GM12878 (cell line): ENCODE data around the gene IBA57. TPM values are rescaled to one million over a fixed set of nuclear protein-coding genes. Genes with fewer than 3 reads are reported as not detected.

Experiments
- BACH1 ChIP-seq: fragments of 450-650 bp; IDR thresholded peaks from 2 replicates; pipeline ENCODE4 v1.6.1; 2017; ENCODE audit warnings: mild to moderate bottlenecking, borderline replicate concordance
- BRCA1 ChIP-seq: IDR thresholded peaks from 2 replicates; pipeline ENCODE4 v1.6.1; 2011; ENCODE audit warnings: low read depth, low read length, improper control_type of control experiment
- CEBPB ChIP-seq, 2 experiments: fragments of 150-350 bp in 1 of 2; IDR thresholded peaks; 2 replicates each; pipeline ENCODE4 v1.6.1; 2012 to 2014; ENCODE audit warnings: low read depth in 2 of 2, low read length in 2 of 2, borderline replicate concordance in 1 of 2, inconsistent platforms in 1 of 2
- IKZF1 ChIP-seq: fragments of 450-650 bp; conservative IDR thresholded peaks from 2 replicates; pipeline ENCODE4 v1.6.1; 2017; ENCODE audit warnings: antibody characterized with exemption, mild to moderate bottlenecking
- JUND ChIP-seq: IDR thresholded peaks from 2 replicates; pipeline ENCODE4 v1.6.1; 2012; ENCODE audit warnings: low read depth, mild to moderate bottlenecking, low read length, improper control_type of control experiment, moderate library complexity
- NFXL1 ChIP-seq: fragments of 450-650 bp; IDR thresholded peaks from 2 replicates; pipeline ENCODE4 v1.6.1; 2017; ENCODE audit warnings: antibody characterized with exemption, mild to moderate bottlenecking, borderline replicate concordance
- NFYB ChIP-seq: IDR thresholded peaks from 2 replicates; pipeline ENCODE4 v1.6.1; 2011; ENCODE audit warnings: low read depth, mild to moderate bottlenecking, low read length, improper control_type of control experiment, moderate library complexity; ENCODE audit not compliant: insufficient read depth
- RB1 ChIP-seq: fragments of 450-650 bp; formaldehyde crosslinking; IDR thresholded peaks from 2 replicates; pipeline ENCODE4 v1.6.1; 2017; ENCODE audit warnings: mild to moderate bottlenecking, borderline replicate concordance
- ZBTB11 ChIP-seq: fragments of 450-650 bp; formaldehyde crosslinking; IDR thresholded peaks from 2 replicates; pipeline ENCODE4 v1.5.0; 2022; ENCODE audit warnings: mild to moderate bottlenecking, missing genetic modification characterization
- ZNF207 ChIP-seq: fragments of 450-650 bp; IDR thresholded peaks from 2 replicates; pipeline ENCODE4 v1.6.1; 2014; ENCODE audit warnings: antibody characterized with exemption, mild to moderate bottlenecking, borderline replicate concordance
- polyA plus RNA-seq, 11 experiments: library from polyadenylated mRNA; depleted of rRNA in 4 of 11; unstranded in 6 of 11; stranded (reverse) in 5 of 11; fragments of >200 nt; fragmentation: Nextera tagmentation in 4 of 11; fragmentation: Illumina TruSeq in 1 of 11; extraction: Ambion mirVana in 4 of 11; extraction: Trizol in 1 of 11; gene quantifications; 1 replicate in 1 of 11; 2 replicates in 10 of 11; pipeline versions ENCODE4 v1.2.1 to v1.2.3, GENCODE V29; 2011 to 2016; ENCODE audit warnings: inconsistent platforms in 2 of 11, missing spikeins in 2 of 11, low read depth in 1 of 11
- total RNA-seq, 4 experiments: library from RNA; depleted of rRNA in 3 of 4; stranded (reverse); fragments of >200 nt in 3 of 4; fragmentation: Illumina TruSeq in 1 of 4; extraction: Trizol in 1 of 4; gene quantifications; 2 replicates each; pipeline versions ENCODE4 v1.2.1 to v1.2.3, GENCODE V29; 2013 to 2021
- TF ChIP-seq, protein P1 (sequence below): fragments of 450-650 bp; IDR thresholded peaks from 2 replicates; pipeline ENCODE4 v1.6.1; 2017; ENCODE audit warnings: mild to moderate bottlenecking, moderate library complexity
- TF ChIP-seq, protein P2 (sequence below): IDR thresholded peaks from 2 replicates; pipeline ENCODE4 v1.6.1; 2012; ENCODE audit warnings: low read depth, low read length, improper control_type of control experiment
- TF ChIP-seq, protein P3 (sequence below): IDR thresholded peaks from 2 replicates; pipeline ENCODE4 v1.6.1; 2011; ENCODE audit warnings: mild to moderate bottlenecking, low read depth, low read length, moderate library complexity; ENCODE audit not compliant: insufficient replicate concordance
- TF ChIP-seq, protein P4 (sequence below): fragments of 150-350 bp; IDR thresholded peaks from 2 replicates; pipeline ENCODE4 v1.6.1; 2016; ENCODE audit warnings: low read depth, low read length

IBA57 gene
- total and polyA plus RNA-seq, 10 of the 15 experiments (the other 5 are each of a cell fraction or from before 2014, with no cell fraction given), result 0.51 to 8.6 (median 3.7) TPM

DNA sequence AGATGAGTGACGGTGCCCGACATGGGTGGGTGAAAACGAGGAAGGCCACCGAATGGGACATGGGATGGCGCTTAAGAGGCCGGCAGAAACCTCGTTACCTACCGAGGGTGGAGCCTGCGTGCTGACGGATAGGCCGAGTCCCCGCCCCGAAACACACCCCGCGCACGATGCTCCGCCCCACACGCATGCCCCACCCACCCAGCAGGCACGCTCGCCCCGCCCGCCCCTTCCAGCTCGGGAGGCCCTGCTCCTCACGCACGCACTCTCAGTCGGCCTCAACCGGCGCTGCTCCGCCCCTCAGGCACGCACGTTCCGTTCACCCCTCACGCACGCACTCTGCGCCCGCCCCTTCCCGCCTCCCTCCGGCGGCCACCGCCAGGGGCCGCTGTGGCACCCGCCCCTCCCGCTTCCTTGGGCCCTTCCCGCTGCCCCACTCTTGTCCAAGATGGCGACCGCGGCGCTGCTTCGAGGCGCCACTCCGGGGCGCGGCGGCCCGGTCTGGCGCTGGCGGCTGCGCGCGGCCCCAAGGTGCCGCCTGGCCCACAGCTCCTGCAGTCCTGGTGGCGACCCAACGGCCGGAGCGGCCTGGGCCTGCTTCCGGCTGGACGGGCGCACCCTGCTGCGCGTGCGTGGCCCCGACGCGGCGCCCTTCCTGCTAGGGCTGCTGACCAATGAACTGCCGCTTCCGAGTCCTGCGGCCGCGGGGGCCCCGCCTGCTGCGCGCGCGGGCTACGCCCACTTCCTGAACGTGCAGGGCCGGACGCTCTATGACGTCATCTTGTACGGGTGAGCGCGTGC, at the start of gene IBA57 (continued):
- TF ChIP-seq, protein P1, sequence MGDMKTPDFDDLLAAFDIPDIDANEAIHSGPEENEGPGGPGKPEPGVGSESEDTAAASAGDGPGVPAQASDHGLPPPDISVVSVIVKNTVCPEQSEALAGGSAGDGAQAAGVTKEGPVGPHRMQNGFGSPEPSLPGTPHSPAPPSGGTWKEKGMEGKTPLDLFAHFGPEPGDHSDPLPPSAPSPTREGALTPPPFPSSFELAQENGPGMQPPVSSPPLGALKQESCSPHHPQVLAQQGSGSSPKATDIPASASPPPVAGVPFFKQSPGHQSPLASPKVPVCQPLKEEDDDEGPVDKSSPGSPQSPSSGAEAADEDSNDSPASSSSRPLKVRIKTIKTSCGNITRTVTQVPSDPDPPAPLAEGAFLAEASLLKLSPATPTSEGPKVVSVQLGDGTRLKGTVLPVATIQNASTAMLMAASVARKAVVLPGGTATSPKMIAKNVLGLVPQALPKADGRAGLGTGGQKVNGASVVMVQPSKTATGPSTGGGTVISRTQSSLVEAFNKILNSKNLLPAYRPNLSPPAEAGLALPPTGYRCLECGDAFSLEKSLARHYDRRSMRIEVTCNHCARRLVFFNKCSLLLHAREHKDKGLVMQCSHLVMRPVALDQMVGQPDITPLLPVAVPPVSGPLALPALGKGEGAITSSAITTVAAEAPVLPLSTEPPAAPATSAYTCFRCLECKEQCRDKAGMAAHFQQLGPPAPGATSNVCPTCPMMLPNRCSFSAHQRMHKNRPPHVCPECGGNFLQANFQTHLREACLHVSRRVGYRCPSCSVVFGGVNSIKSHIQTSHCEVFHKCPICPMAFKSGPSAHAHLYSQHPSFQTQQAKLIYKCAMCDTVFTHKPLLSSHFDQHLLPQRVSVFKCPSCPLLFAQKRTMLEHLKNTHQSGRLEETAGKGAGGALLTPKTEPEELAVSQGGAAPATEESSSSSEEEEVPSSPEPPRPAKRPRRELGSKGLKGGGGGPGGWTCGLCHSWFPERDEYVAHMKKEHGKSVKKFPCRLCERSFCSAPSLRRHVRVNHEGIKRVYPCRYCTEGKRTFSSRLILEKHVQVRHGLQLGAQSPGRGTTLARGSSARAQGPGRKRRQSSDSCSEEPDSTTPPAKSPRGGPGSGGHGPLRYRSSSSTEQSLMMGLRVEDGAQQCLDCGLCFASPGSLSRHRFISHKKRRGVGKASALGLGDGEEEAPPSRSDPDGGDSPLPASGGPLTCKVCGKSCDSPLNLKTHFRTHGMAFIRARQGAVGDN, result peak; percentile 97
- TF ChIP-seq JUND (peak; percentile 96), ZBTB11 (CRISPR knock-in tag) (no peak; the same call in 1 of the 2 replicates), IKZF1 (peak; percentile 97), BRCA1 (peak; percentile 50; the same call in 1 of the 2 replicates), NFYB (peak; percentile 50; the same call in 1 of the 2 replicates), BACH1 (peak; percentile 97), NFXL1 (peak; percentile 82; the same call in 1 of the 2 replicates), CEBPB (IDR thresholded peaks at IDR 0.05; ENCODE audit: borderline replicate concordance in 1 of 2, low read depth in 2 of 2, low read length in 2 of 2) (no peak), RB1 (peak; percentile 99), ZNF207 (peak; percentile 100)
- TF ChIP-seq, protein P2, sequence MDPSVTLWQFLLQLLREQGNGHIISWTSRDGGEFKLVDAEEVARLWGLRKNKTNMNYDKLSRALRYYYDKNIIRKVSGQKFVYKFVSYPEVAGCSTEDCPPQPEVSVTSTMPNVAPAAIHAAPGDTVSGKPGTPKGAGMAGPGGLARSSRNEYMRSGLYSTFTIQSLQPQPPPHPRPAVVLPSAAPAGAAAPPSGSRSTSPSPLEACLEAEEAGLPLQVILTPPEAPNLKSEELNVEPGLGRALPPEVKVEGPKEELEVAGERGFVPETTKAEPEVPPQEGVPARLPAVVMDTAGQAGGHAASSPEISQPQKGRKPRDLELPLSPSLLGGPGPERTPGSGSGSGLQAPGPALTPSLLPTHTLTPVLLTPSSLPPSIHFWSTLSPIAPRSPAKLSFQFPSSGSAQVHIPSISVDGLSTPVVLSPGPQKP, result peak; percentile 88
- TF ChIP-seq, protein P3, sequence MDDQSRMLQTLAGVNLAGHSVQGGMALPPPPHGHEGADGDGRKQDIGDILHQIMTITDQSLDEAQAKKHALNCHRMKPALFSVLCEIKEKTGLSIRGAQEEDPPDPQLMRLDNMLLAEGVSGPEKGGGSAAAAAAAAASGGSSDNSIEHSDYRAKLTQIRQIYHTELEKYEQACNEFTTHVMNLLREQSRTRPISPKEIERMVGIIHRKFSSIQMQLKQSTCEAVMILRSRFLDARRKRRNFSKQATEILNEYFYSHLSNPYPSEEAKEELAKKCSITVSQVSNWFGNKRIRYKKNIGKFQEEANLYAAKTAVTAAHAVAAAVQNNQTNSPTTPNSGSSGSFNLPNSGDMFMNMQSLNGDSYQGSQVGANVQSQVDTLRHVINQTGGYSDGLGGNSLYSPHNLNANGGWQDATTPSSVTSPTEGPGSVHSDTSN, result peak; percentile 70
- TF ChIP-seq, protein P4, sequence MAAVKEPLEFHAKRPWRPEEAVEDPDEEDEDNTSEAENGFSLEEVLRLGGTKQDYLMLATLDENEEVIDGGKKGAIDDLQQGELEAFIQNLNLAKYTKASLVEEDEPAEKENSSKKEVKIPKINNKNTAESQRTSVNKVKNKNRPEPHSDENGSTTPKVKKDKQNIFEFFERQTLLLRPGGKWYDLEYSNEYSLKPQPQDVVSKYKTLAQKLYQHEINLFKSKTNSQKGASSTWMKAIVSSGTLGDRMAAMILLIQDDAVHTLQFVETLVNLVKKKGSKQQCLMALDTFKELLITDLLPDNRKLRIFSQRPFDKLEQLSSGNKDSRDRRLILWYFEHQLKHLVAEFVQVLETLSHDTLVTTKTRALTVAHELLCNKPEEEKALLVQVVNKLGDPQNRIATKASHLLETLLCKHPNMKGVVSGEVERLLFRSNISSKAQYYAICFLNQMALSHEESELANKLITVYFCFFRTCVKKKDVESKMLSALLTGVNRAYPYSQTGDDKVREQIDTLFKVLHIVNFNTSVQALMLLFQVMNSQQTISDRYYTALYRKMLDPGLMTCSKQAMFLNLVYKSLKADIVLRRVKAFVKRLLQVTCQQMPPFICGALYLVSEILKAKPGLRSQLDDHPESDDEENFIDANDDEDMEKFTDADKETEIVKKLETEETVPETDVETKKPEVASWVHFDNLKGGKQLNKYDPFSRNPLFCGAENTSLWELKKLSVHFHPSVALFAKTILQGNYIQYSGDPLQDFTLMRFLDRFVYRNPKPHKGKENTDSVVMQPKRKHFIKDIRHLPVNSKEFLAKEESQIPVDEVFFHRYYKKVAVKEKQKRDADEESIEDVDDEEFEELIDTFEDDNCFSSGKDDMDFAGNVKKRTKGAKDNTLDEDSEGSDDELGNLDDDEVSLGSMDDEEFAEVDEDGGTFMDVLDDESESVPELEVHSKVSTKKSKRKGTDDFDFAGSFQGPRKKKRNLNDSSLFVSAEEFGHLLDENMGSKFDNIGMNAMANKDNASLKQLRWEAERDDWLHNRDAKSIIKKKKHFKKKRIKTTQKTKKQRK, result no peak
